DMS79 (cell line): ENCODE results near the gene TRANK1.
"Not testable (repeated sequence)": the region's sequence is repeated elsewhere in the genome, so short reads cannot be mapped to it uniquely, and the experiment has no call there.

ENCODE experiments used
- DNase-seq: peaks from one replicate; lab custom pipeline; 2025; lab: John Stamatoyannopoulos, UW

The TRANK1 gene

DNA sequence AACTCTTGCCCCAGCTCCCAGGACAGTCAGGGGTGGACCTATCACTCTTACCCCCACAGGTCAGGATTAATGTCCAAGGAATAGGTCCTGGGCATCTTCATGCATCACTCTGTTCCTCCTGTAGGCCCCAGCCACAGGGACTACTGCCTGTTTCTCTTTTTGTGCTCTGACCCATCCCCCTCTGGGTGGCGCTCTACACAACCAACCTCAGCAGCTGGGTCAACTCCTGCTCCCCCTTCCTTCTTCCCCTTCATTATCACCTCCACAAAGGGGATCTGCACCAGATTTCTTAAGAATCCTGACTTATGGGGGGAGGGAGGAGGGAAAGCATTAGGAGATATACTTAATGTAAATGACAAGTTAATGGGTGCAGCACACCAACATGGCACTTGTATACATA is 12.2 kb upstream of the TRANK1 start:
- no peak for DNase-seq

DNA sequence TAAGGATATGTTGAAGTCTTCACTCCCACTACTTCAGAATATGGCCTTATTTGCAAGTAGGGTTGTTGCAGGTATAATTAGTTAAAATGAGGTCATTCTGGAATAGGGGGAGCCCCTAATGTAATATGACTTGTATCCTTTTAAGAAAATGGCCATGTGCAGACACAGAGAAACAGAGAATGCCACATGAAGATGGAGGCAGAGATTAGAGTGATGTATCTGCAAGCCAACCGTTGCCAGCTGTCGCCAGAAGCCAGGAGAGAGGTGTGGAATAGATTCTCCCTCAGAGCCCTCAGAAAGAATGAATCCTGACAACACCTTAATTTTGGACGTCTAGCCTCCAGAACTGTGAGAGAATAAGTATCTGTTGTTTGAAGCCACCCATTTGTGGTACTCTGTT is 11.3 kb upstream of the TRANK1 start:
- no peak for DNase-seq

DNA sequence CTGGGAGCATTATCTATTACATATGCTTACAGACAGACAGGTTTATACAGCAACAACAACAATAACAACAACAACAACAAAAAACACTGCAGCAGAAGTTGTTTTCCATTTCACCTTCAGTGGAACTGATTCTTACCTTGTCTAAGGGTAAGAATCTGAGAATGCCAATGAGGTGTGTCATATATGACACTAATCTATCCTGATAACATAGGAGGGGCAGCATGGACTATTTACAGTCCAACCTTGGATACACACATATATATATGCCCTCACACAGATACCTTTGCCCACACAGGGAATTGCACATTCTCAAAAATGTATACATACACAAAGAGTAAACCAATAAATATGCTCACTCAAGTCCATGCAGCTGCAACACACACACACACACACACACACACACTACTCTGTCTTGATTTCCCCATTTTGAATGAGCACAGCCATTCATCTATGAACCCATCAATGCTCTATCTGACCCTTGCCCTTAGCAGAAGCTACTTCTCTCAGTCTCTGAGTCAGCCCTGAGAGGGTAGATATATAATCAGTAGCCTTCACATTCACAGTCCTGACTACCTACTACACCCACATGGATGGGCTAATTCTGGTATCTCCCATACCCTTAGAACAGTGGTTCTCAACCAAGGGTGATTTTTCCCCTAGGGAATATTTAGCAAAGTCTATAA is 9.7 kb upstream of the TRANK1 start:
- no peak for DNase-seq

GRCh38 chr3:36947814-36948213 is 3.0 kb upstream of the TRANK1 start:
- not testable (repeated sequence) for DNase-seq

DNA sequence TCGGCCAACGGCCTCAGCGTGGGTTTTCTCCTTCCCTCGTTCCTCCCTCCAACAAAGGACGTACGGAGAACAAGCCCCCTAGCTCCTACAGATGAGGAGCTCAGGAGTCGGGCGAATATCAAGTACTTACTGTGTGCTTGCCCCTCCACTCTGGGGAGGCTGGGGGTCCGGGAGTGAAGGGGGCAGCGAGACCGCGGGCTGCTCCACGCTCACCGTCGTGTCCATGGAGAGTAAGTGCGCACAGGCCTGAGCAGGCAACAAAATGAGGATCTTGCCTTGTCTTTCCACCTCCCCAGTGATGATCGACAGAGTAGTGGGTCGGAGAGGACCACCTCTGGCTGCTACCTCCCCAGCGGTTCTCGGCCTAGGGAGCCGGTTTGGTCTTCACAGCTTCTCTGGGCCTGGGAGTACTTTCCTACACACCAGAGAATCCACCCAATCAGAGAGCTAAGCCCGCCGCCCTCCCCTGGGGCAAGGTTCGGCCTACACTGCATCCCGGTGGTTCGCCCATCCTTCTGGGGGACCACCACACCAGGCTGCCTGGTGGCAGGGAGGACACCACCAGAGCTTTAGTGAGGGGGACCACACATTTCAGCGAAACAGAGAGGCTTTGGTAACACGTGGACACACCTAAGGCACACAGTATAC is 603 bp upstream of the TRANK1 start:
- no peak for DNase-seq

GRCh38 chr3:36944012-36944640 is 728 bp downstream of the TRANK1 start:
- peak; percentile 12 for DNase-seq

DNA sequence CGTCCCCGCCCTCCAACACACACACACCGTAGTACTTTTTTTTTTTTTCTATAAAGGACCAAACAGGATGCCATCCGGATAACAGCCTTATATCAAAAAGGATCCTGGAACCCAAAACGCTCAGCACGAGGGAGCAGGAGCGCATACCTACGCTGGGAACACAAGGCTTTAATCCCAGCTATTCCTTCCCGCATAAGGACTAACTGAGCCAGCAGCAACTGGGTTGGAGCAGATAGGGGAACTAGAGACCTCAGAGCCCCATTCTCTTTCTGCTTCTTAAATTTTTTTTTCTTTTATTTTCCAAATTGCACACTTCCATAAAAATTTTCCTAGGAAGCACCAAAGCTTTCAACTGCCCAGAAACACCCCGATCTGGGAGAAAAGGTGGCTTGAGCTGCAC is 1.3 kb downstream of the TRANK1 start:
- no peak for DNase-seq

- no peak for DNase-seq
Measured at GRCh38 chr3:36942638-36943248, 2.1 kb downstream of the TRANK1 start.

GRCh38 chr3:36941658-36942057 is 3.2 kb downstream of the TRANK1 start:
- DNase-seq: no peak

- DNase-seq: no peak
Measured at GRCh38 chr3:36941162-36941561, 3.7 kb downstream of the TRANK1 start.

- no peak for DNase-seq
Measured at GRCh38 chr3:36937492-36937891, 7.4 kb downstream of the TRANK1 start.

- no peak for DNase-seq
Measured at GRCh38 chr3:36933540-36934296, 11.1 kb downstream of the TRANK1 start.

GRCh38 chr3:36931424-36931823 is 13.4 kb downstream of the TRANK1 start:
- not testable (repeated sequence) for DNase-seq

DNA sequence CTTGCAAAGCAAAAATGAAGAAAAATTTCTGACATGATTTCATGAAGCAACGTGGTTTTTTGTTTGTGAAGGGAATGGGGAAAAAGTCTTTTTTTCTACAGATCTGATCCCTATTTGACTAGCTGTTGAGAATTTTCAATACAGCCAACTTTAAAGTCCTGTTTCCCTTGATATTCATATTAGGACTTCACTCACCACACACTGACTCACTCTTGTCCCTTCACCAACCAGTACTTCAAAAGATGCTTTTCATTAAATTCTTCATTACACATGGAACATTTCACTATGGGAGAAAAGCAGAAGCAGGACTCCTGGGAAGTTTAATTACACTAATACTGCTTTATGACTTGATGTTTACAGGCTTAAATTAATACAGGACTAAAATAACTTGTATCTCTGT is 16.6 kb downstream of the TRANK1 start:
- no peak for DNase-seq

DNA sequence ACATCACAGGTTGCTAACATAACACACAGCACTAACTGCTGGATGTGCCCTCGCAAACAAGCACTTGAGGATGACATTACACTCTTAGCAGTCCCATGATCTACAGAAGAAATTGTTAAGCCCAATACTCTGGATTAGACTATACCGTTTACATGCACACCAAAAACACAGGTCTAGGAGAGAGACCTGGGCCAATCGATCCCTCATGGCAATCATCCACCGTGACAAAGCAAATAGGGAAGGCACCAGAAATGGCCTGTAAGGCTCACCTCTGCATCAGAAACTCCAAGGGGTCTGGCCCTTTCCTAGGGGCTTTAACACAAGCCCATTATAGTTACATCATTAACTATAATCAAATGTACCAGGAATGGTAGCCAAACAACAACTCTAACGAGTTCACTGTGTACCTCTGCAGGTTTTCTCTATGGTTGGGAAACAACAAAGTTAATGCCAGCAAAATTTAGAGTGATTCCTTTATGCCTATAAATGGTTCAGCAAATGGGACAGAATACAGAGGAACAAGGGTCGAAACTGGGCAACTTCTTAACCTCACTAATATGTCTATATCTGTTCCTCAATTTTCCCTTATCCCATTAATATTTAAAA is 18.5 kb downstream of the TRANK1 start:
- DNase-seq: no peak

DNA sequence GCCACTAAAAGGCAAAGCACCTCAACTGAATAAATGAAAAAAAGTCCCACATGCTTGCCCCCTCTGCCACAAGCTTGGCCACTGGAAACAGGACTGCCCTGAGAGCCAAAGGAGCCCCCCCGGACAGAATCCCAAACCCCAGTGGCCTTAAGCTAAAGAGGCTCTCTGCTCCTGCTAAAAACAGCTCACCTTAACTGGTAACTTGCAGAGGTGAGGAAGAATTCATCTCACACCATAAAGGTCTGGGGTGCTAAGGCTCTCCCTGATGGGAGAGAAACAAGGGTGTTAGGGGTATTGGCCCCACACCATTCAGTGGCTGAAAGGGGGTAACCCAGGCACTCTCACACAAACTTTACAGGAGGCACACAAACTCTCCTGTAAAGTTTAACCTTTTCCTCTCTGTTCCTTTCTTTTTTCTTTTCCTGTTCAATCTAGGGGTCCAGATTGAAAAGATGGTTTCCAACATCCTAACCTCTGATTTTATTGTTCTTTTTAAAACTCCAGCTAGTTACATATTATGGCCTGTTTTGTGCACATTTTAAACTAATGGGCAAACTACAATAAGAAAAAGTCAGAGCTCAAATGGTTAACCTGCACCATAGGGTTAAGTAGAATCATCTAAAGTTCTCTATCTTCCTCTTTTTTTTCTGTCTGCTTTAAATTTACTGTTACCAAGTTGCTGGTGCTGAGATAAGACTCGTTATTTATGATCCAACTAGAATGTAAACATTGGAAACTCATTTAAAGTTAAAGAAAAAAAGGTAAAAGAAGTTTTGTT is 19.9 kb downstream of the TRANK1 start:
- no peak for DNase-seq

GRCh38 chr3:36923981-36924743 is 20.7 kb downstream of the TRANK1 start:
- no peak for DNase-seq

GRCh38 chr3:36923523-36923943 is 21.3 kb downstream of the TRANK1 start:
- DNase-seq: no peak

DNA sequence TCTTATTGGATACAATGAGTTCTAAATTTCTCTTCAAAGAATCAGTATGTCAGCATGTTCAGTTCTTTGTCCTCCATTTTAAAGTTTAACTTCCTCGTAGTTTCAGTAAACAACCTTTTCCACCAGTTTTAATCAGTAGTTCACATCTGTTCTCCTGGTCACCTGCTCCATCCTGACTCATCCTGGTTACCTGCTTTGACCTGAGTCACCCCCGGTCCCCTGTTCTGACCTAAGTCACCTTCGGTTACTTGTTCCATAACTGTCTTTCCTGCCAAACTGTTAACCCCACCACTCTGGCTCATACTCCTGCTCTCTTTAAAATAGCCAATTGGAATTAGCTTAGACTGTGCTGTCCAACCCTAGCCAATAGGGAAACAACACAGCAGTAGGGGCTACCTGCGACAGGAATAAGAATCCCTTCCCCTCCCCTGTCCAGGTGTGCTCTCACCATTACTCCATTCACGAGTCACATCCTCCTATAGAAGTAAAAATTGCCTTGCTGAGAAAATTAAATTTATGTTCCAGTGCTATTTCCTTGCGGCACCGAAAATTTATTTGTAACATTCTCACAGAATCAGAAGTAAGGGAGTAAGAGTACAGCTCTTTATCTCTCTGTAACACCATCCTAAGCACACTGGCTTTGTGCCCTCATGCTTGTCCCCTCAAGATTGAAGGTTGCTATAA is 23.8 kb downstream of the TRANK1 start:
- DNase-seq: no peak
